B cell (primary cell): ENCODE data around the gene TOR1A. TPM values are rescaled to one million over a fixed set of nuclear protein-coding genes. Genes with fewer than 3 reads are reported as not detected.

Source experiments
- ATAC-seq: fragments of 200-7000 bp; cut with Tn5 transposase; one replicate; pipeline ENCODE4 v1.10.0; 2021; ENCODE audit warnings: low read depth, mild to moderate bottlenecking, moderate number of reproducible peaks, moderate library complexity
- CTCF ChIA-PET: fragments of 350-600 bp; sonication (Branson Sonifier 250); formaldehyde crosslinking; loops from one replicate; lab custom pipeline; 2021; ENCODE audit warnings: antibody characterized with exemption, inconsistent platforms; lab: Charles Lee
- POLR2A ChIA-PET: fragments of 350-600 bp; sonication (Branson Sonifier 250); formaldehyde crosslinking; loops from one replicate; lab custom pipeline; 2021; ENCODE audit warnings: antibody characterized with exemption; lab: Charles Lee
- DNase-seq: peaks from one replicate; pipeline ENCODE4 v3.0.0; 2013
- H2AFZ ChIP-seq: 2 replicates; pipeline ENCODE4 v1.6.1; 2012; ENCODE audit warnings: mild to moderate bottlenecking, low read depth, low read length; ENCODE audit not compliant: insufficient read depth, poor library complexity, severe bottlenecking
- H3K27ac ChIP-seq, 2 donors: 1 replicate in 1 of 2; 2 replicates in 1 of 2; pipeline ENCODE4 v1.5.1; 2012 to 2013; ENCODE audit warnings: low read length in 2 of 2, mild to moderate bottlenecking in 2 of 2, moderate library complexity in 1 of 2
- H3K27me3 ChIP-seq, 4 experiments: fragments of 200-600 bp in 1 of 4; sonication (generic) in 1 of 4; replicated peaks in 1 of 4; 1 replicate in 2 of 4; 2 replicates in 2 of 4; pipeline versions ENCODE4 v1.6.1 to v1.7.0; 2013 to 2016; ENCODE audit warnings: low read length in 3 of 4, mild to moderate bottlenecking in 2 of 4, mixed read lengths in 1 of 4, moderate library complexity in 1 of 4; ENCODE audit not compliant: insufficient read depth in 4 of 4, control insufficient read depth in 3 of 4; ENCODE audit errors: control extremely low read depth in 1 of 4
- H3K36me3 ChIP-seq, 2 experiments: replicated peaks in 1 of 2; 1 replicate in 1 of 2; 2 replicates in 1 of 2; pipeline versions ENCODE4 v1.6.1 to v1.7.1; 2013; ENCODE audit warnings: low read length in 1 of 2; ENCODE audit not compliant: insufficient read depth in 2 of 2, control insufficient read depth in 1 of 2; ENCODE audit errors: control extremely low read depth in 1 of 2, extremely low read depth in 1 of 2
- H3K4me1 ChIP-seq, 2 donors: fragments of 200-600 bp in 1 of 2; sonication (generic) in 1 of 2; 1 replicate in 1 of 2; 2 replicates in 1 of 2; pipeline versions ENCODE4 v1.5.1 to v1.6.1; 2013 to 2017; ENCODE audit warnings: low read length in 2 of 2; ENCODE audit not compliant: control insufficient read depth in 2 of 2, insufficient read depth in 2 of 2
- H3K4me2 ChIP-seq: replicated peaks from 2 replicates; pipeline ENCODE3; 2012; ENCODE audit warnings: mild to moderate bottlenecking, low read depth, low read length; ENCODE audit not compliant: poor library complexity, severe bottlenecking
- H3K4me3 ChIP-seq, 5 experiments: fragments of 200-600 bp in 1 of 5; sonication (generic) in 1 of 5; 1 replicate in 3 of 5; 2 replicates in 2 of 5; pipeline versions ENCODE4 v1.5.1 to v1.7.0; 2011 to 2016; ENCODE audit warnings: low read length in 4 of 5, mild to moderate bottlenecking in 4 of 5, low read depth in 2 of 5, control low read depth in 1 of 5, moderate library complexity in 1 of 5; ENCODE audit not compliant: insufficient read depth in 1 of 5; ENCODE audit errors: control extremely low read depth in 1 of 5, extremely low read depth in 1 of 5
- H3K79me2 ChIP-seq: fragments of 200-600 bp; sonication (generic); one replicate; pipeline ENCODE4 v1.6.0; 2016; ENCODE audit warnings: low read length; ENCODE audit not compliant: control insufficient read depth, insufficient read depth
- H3K9ac ChIP-seq: fragments of 200-600 bp; sonication (generic); 2 replicates; pipeline ENCODE4 v1.6.1; 2017; ENCODE audit warnings: mild to moderate bottlenecking, low read length, moderate library complexity
- H3K9me3 ChIP-seq, 3 donors: one replicate each; pipeline versions ENCODE4 v1.6.1 to v1.7.1; 2013; ENCODE audit warnings: low read length in 2 of 3; ENCODE audit not compliant: control insufficient read depth in 2 of 3, insufficient read depth in 1 of 3; ENCODE audit errors: control extremely low read depth in 1 of 3
- H4K20me1 ChIP-seq: 2 replicates; pipeline ENCODE4 v1.6.0; 2012; ENCODE audit warnings: mild to moderate bottlenecking, low read length; ENCODE audit not compliant: insufficient read depth, control insufficient read depth, poor library complexity, severe bottlenecking
- H3K27ac Mint-ChIP-seq: one replicate; pipeline ENCODE4 v1.8.0; 2021; ENCODE audit warnings: mixed read lengths
- H3K27me3 Mint-ChIP-seq: one replicate; pipeline ENCODE4 v1.8.0; 2021; ENCODE audit warnings: mixed read lengths
- H3K4me1 Mint-ChIP-seq: one replicate; pipeline ENCODE4 v1.8.0; 2021; ENCODE audit warnings: mixed read lengths
- H3K4me3 Mint-ChIP-seq: one replicate; pipeline ENCODE4 v1.8.0; 2021; ENCODE audit warnings: mixed read lengths
- H3K9me3 Mint-ChIP-seq: one replicate; pipeline ENCODE4 v1.8.0; 2022; ENCODE audit warnings: mixed read lengths; ENCODE audit not compliant: insufficient read depth
- CTCF ChIP-seq: fragments of 200-600 bp; IDR thresholded peaks from one replicate; pipeline ENCODE4 v1.8.0; 2022; ENCODE audit warnings: antibody characterized with exemption, mild to moderate bottlenecking
- EZH2 ChIP-seq: IDR thresholded peaks from 2 replicates; pipeline ENCODE4 v1.6.1; 2012; ENCODE audit warnings: borderline replicate concordance, low read depth, mild to moderate bottlenecking, moderate library complexity, low read length; ENCODE audit not compliant: insufficient read depth, poor library complexity, severe bottlenecking
- WGBS: methylation state at CpG from one replicate; pipeline ENCODE4 v1.1.5; 2013; ENCODE audit warnings: missing lambda C conversion rate; ENCODE audit not compliant: insufficient coverage; 5-methylcytosine and 5-hydroxymethylcytosine counted together
- intact Hi-C: fragments of 100-400 bp; cut with micrococcal nuclease; formaldehyde crosslinking; loops from one replicate; pipeline ENCODE4 v1.10.0; 2022
- polyA plus RNA-seq: library from polyadenylated mRNA; depleted of rRNA; stranded (reverse); fragments of >200 nt; gene quantifications from 2 replicates; pipeline ENCODE4 v1.2.3, GENCODE V29; 2012
- total RNA-seq, 2 donors: library from RNA; stranded (reverse); fragments of 120-200 nt in 1 of 2; gene quantifications; 1 replicate in 1 of 2; 2 replicates in 1 of 2; pipeline versions ENCODE4 v1.2.3 to v1.2.4, GENCODE V29; 2013 to 2022

TOR1A gene
- total and polyA plus RNA-seq, 2 donors (not counting 1 experiment from before 2014, with no cell fraction given), result 28.6 to 30.3 TPM

DNA sequence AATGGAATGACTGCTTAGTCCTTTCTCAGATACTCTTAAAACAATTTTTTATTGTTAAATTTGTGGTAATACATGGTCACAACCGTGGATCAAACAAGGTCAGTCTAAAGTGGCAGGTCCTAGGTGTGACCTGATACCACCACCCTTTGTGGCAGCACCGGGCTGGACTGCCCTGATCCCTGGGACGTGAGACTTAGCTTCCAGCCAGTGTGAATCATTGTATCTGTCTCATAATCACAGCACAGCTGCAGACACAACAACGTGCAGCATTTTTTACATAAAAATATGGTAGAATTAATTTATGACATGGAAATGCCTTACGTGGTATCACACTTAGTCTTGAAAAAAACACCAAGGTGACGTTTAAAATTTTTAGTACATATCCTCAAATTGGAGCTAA, 13.1 kb downstream of the TOR1A start:
- Histone ChIP-seq H3K4me3 (no peak overlapping the region), H3K27me3 (no peaks in the 10 kb centered on the region), H3K27ac (no peak overlapping the region), H3K9ac (no peak overlapping the region), H3K9me3 (no peaks in the 10 kb centered on the region), H3K4me1 (no peaks in the 10 kb centered on the region), H2AFZ (no peak overlapping the region), H4K20me1 (peaks cover 14% of the 10 kb centered on the region), H3K79me2 (peaks cover 29% of the 10 kb centered on the region), H3K4me2 (no peak overlapping the region), H3K36me3 (peaks cover 0 to 49% of the 10 kb centered on the region in 2 experiments)
- H3K27me3 Mint-ChIP-seq, result no peaks in the 10 kb centered on the region
- H3K4me3 Mint-ChIP-seq, result no peak overlapping the region
- WGBS, result 95% methylated on average over 3 of the region's 6 CpGs
- H3K4me1 Mint-ChIP-seq, result peaks cover 14% of the 10 kb centered on the region
- ChIA-PET POLR2A (no interaction called here), CTCF (interaction anchor here (1.1 to 2.0 kb wide), 2 partner anchors 27 to 73 kb away, joined by 3 to 4 read pairs; no protein-coding TSS in a partner anchor)
- TF ChIP-seq CTCF (no peak), EZH2 (no peak)
- DNase-seq (no peak), ATAC-seq (no peak)
- intact Hi-C loops, result no loop called here
- no peaks in the 10 kb centered on the region for H3K9me3 Mint-ChIP-seq
- H3K27ac Mint-ChIP-seq, result no peak overlapping the region

GRCh38 chr9:129810116-129810515, 13.8 kb downstream of the TOR1A start:
- DNase-seq, result no peak
- Histone ChIP-seq H3K9ac (no peak overlapping the region), H3K27me3 (no peaks in the 10 kb centered on the region), H2AFZ (no peak overlapping the region), H3K4me2 (no peak overlapping the region), H3K27ac (no peak overlapping the region), H3K36me3 (peaks cover 0 to 48% of the 10 kb centered on the region in 2 experiments), H3K4me1 (no peaks in the 10 kb centered on the region), H4K20me1 (peaks cover 14% of the 10 kb centered on the region), H3K79me2 (peaks cover 23% of the 10 kb centered on the region), H3K4me3 (no peak overlapping the region), H3K9me3 (no peaks in the 10 kb centered on the region)
- 98% methylated on average over 7 of the region's 11 CpGs for WGBS
- CTCF ChIA-PET, result interaction anchor here (1.1 to 2.0 kb wide), 3 partner anchors 26 to 678 kb away, joined by 3 to 4 read pairs (median 3); no protein-coding TSS in a partner anchor
- Mint-ChIP-seq H3K27ac (no peak overlapping the region), H3K4me1 (peaks cover 14% of the 10 kb centered on the region), H3K9me3 (no peaks in the 10 kb centered on the region), H3K27me3 (no peaks in the 10 kb centered on the region), H3K4me3 (no peak overlapping the region)
- intact Hi-C loops, result no loop called here
- POLR2A ChIA-PET, result interaction anchor here (0.5 kb wide), 1 partner anchor 1473 kb away, joined by 10 read pairs; no protein-coding TSS in a partner anchor
- no peak for ATAC-seq
- TF ChIP-seq CTCF (no peak), EZH2 (no peak)
